GM10847 (cell line): Measurements from ENCODE around the gene ZCCHC24.

Experiments used
- POLR2A ChIP-seq: IDR thresholded peaks from 2 replicates; pipeline ENCODE4 v1.6.1; 2011; ENCODE audit not compliant: insufficient read length; ENCODE audit errors: extremely low read depth

ZCCHC24 gene

GRCh38 chr10:79342811-79343561 lies 102.4 kb downstream of the ZCCHC24 start:
- no peak for TF ChIP-seq POLR2A

GRCh38 chr10:79342295-79342761 lies 103.1 kb downstream of the ZCCHC24 start:
- no peak for TF ChIP-seq POLR2A

- no peak for TF ChIP-seq POLR2A
Measured at GRCh38 chr10:79340646-79341244, 104.7 kb downstream of the ZCCHC24 start.

GRCh38 chr10:79339266-79339665 lies 106.2 kb downstream of the ZCCHC24 start:
- no peak for TF ChIP-seq POLR2A

GRCh38 chr10:79336739-79337138 lies 108.7 kb downstream of the ZCCHC24 start:
- no peak for TF ChIP-seq POLR2A

GRCh38 chr10:79336276-79336675 lies 109.1 kb downstream of the ZCCHC24 start:
- TF ChIP-seq POLR2A, result no peak

GRCh38 chr10:79335470-79336235 lies 109.8 kb downstream of the ZCCHC24 start:
- no peak for TF ChIP-seq POLR2A

- TF ChIP-seq POLR2A, result no peak
Measured at GRCh38 chr10:79335094-79335469, 110.3 kb downstream of the ZCCHC24 start.

GRCh38 chr10:79334573-79334972 lies 110.9 kb downstream of the ZCCHC24 start:
- TF ChIP-seq POLR2A, result no peak

GRCh38 chr10:79333513-79333912 lies 111.9 kb downstream of the ZCCHC24 start:
- no peak for TF ChIP-seq POLR2A
